Osteocyte (in vitro differentiated cells): ENCODE results near the gene TMA7B. TPM values are rescaled to one million over a fixed set of nuclear protein-coding genes. Genes with fewer than 3 reads are reported as not detected.

Experiments used
- DNase-seq: peaks from one replicate; pipeline ENCODE4 v3.0.0; 2021; ENCODE audit warnings: mixed read lengths; ENCODE audit not compliant: unreplicated experiment; ENCODE audit errors: extremely low spot score
- H3K27ac Mint-ChIP-seq: one replicate; pipeline ENCODE4 v1.8.0; 2021; ENCODE audit warnings: mild to moderate bottlenecking, mixed read lengths; ENCODE audit not compliant: unreplicated experiment
- H3K27me3 Mint-ChIP-seq: one replicate; pipeline ENCODE4 v1.8.0; 2021; ENCODE audit warnings: mixed read lengths; ENCODE audit not compliant: unreplicated experiment
- H3K36me3 Mint-ChIP-seq: one replicate; pipeline ENCODE4 v1.8.0; 2021; ENCODE audit warnings: mixed read lengths; ENCODE audit not compliant: unreplicated experiment
- H3K4me1 Mint-ChIP-seq: one replicate; pipeline ENCODE4 v1.8.0; 2021; ENCODE audit warnings: mixed read lengths; ENCODE audit not compliant: unreplicated experiment
- H3K4me3 Mint-ChIP-seq: one replicate; pipeline ENCODE4 v1.8.0; 2021; ENCODE audit warnings: mild to moderate bottlenecking, moderate library complexity, mixed read lengths; ENCODE audit not compliant: unreplicated experiment
- H3K9me3 Mint-ChIP-seq: one replicate; pipeline ENCODE4 v1.8.0; 2021; ENCODE audit warnings: mixed read lengths; ENCODE audit not compliant: unreplicated experiment
- long read RNA-seq: library from polyadenylated mRNA; unstranded; transcript quantifications from one replicate; pipeline ENCODE4 v2.0.0, GENCODE V29; 2021
- total RNA-seq: library from RNA; stranded (reverse); gene quantifications from 2 replicates; pipeline ENCODE4 v1.2.1, GENCODE V29; 2021
- TF ChIP-seq, protein P1 (sequence below): fragments of 200-600 bp; sonication (generic); IDR thresholded peaks from 2 replicates; pipeline ENCODE4 v1.5.0; 2021; ENCODE audit warnings: antibody characterized with exemption, mild to moderate bottlenecking, moderate library complexity

The TMA7B gene
- not detected in 2 replicates for total RNA-seq
- long read RNA-seq, result 0 reads

GRCh38 chr22:39959640-39960447, at the start of gene TMA7B:
Gene TMA7B (plus strand): TSS chr22:39960397. CDS start chr22:39964375, 3,978 bp downstream.
- TF ChIP-seq, protein P1, sequence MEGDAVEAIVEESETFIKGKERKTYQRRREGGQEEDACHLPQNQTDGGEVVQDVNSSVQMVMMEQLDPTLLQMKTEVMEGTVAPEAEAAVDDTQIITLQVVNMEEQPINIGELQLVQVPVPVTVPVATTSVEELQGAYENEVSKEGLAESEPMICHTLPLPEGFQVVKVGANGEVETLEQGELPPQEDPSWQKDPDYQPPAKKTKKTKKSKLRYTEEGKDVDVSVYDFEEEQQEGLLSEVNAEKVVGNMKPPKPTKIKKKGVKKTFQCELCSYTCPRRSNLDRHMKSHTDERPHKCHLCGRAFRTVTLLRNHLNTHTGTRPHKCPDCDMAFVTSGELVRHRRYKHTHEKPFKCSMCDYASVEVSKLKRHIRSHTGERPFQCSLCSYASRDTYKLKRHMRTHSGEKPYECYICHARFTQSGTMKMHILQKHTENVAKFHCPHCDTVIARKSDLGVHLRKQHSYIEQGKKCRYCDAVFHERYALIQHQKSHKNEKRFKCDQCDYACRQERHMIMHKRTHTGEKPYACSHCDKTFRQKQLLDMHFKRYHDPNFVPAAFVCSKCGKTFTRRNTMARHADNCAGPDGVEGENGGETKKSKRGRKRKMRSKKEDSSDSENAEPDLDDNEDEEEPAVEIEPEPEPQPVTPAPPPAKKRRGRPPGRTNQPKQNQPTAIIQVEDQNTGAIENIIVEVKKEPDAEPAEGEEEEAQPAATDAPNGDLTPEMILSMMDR, result peak; percentile 36
- H3K27me3 Mint-ChIP-seq, result peaks cover 5% of the 10 kb centered on the region
- H3K4me3 Mint-ChIP-seq, result no peak within 1 kb of the TSS
- peaks cover 23% of the 10 kb centered on the region for H3K4me1 Mint-ChIP-seq
- no peak for DNase-seq
- H3K36me3 Mint-ChIP-seq, result no peaks in the 10 kb centered on the region
- H3K27ac Mint-ChIP-seq, result peak within 1 kb of the TSS; percentile 53
- H3K9me3 Mint-ChIP-seq, result no peaks in the 10 kb centered on the region

DNA sequence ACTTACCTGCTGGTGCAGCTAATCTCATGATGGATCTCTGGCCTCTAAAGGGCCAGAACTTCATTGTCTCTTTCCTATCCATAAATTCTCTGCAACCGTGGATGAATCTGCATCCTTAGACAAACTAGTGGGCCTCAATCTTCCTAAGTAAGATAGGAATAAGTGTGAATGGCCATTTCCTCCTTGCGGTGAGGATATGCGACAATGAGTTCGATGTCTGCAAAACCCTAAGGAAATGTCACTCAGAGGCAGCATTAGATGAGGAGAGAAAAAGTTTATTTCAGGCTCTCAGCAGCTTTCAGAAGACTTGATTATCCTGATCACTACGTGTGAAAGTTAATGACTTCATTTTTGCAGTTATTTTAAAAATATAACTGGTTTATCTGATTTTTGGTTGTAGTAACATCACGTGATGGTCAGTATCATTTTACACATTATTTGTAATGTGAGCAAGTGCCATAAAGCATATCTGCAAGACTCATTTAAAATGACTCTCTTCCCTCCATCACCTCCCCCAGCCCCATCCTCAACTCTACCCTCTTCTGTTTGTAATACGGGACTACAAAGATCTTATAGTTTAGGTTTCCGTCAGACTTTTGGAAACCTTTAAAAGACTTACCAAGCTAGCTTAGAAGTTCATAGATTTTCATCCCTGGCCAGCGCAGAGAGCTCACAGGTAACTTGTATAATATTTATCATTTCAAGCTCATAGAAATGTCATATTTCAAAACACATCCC, 49.2 kb upstream of the TMA7B start:
- H3K4me1 Mint-ChIP-seq, result no peaks in the 10 kb centered on the region
- no peak overlapping the region for H3K4me3 Mint-ChIP-seq
- H3K36me3 Mint-ChIP-seq, result no peaks in the 10 kb centered on the region
- TF ChIP-seq, protein P1, result no peak
- H3K27me3 Mint-ChIP-seq, result peaks cover 66% of the 10 kb centered on the region
- H3K9me3 Mint-ChIP-seq, result no peaks in the 10 kb centered on the region
- DNase-seq, result no peak
- no peak overlapping the region for H3K27ac Mint-ChIP-seq

GRCh38 chr22:39913321-39913720, 46.9 kb upstream of the TMA7B start:
- Mint-ChIP-seq H3K9me3 (no peaks in the 10 kb centered on the region), H3K27ac (no peak overlapping the region), H3K4me3 (no peak overlapping the region), H3K27me3 (peaks cover 77% of the 10 kb centered on the region), H3K4me1 (no peaks in the 10 kb centered on the region), H3K36me3 (no peaks in the 10 kb centered on the region)
- no peak for DNase-seq
- TF ChIP-seq, protein P1, result no peak

GRCh38 chr22:39913886-39914285, 46.3 kb upstream of the TMA7B start:
- no peaks in the 10 kb centered on the region for H3K36me3 Mint-ChIP-seq
- DNase-seq, result no peak
- TF ChIP-seq, protein P1, result no peak
- no peaks in the 10 kb centered on the region for H3K9me3 Mint-ChIP-seq
- H3K27me3 Mint-ChIP-seq, result peaks cover 71% of the 10 kb centered on the region
- H3K4me1 Mint-ChIP-seq, result no peaks in the 10 kb centered on the region
- no peak overlapping the region for H3K4me3 Mint-ChIP-seq
- H3K27ac Mint-ChIP-seq, result no peak overlapping the region

DNA sequence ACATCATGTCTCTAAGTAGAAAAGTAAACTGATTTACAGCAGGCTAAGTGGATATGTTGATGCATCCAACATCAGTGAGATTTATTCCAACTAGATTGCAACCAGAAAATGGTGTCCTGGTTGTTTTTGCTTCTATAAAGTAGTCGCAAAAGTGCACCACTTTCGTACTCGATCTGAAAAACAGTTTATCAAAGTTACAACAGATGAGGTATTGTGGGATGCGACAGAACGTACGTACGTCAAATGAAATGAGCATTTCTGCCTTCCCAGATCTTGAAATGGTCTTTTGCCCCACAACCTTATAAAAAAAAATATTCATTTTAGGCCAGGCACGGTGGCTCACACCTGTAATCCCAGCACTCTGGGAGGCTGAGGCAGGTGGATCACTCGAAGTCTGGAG, 45.6 kb upstream of the TMA7B start:
- DNase-seq, result no peak
- no peaks in the 10 kb centered on the region for H3K36me3 Mint-ChIP-seq
- H3K4me3 Mint-ChIP-seq, result no peak overlapping the region
- TF ChIP-seq, protein P1, result no peak
- no peaks in the 10 kb centered on the region for H3K9me3 Mint-ChIP-seq
- no peak overlapping the region for H3K27ac Mint-ChIP-seq
- peaks cover 68% of the 10 kb centered on the region for H3K27me3 Mint-ChIP-seq
- no peaks in the 10 kb centered on the region for H3K4me1 Mint-ChIP-seq
